Mesenchymal stem cell (in vitro differentiated cells and primary cell): ENCODE measurements around the gene SLC4A7.
"Not testable (repeated sequence)": the region's sequence is repeated elsewhere in the genome, so short reads cannot be mapped to it uniquely, and the experiment has no call there.

ENCODE experiments used
- DNase-seq: peaks from one replicate; pipeline ENCODE4 v3.0.0-alpha.2; 2013
- H2AFZ ChIP-seq: one replicate; pipeline ENCODE4 v1.6.1; 2013; ENCODE audit warnings: low read depth, mild to moderate bottlenecking, control low read depth, inconsistent platforms, low read length, moderate library complexity
- H2AK5ac ChIP-seq: 2 replicates; pipeline ENCODE4 v1.6.1; 2013; ENCODE audit warnings: low read length, moderate library complexity, mild to moderate bottlenecking, inconsistent platforms; ENCODE audit not compliant: severe bottlenecking
- H2BK120ac ChIP-seq: one replicate; pipeline ENCODE4 v1.6.1; 2013; ENCODE audit warnings: low read depth, mild to moderate bottlenecking, inconsistent platforms, low read length, moderate library complexity
- H2BK12ac ChIP-seq, 2 experiments: one replicate each; pipeline ENCODE4 v1.6.1; 2013; ENCODE audit warnings: inconsistent platforms in 2 of 2, low read length in 2 of 2, mild to moderate bottlenecking in 2 of 2, moderate library complexity in 2 of 2, control low read depth in 1 of 2
- H2BK15ac ChIP-seq: one replicate; pipeline ENCODE4 v1.6.1; 2013; ENCODE audit warnings: mild to moderate bottlenecking, low read depth, inconsistent platforms; ENCODE audit not compliant: poor library complexity, severe bottlenecking
- H2BK5ac ChIP-seq: 2 replicates; pipeline ENCODE4 v1.6.1; 2013; ENCODE audit warnings: low read depth, mild to moderate bottlenecking, low read length, control low read depth, inconsistent platforms; ENCODE audit not compliant: poor library complexity, severe bottlenecking
- H3K14ac ChIP-seq, 2 experiments: one replicate each; pipeline ENCODE4 v1.6.1; 2013; ENCODE audit warnings: inconsistent platforms in 2 of 2, low read length in 2 of 2, control low read depth in 1 of 2, mild to moderate bottlenecking in 1 of 2, moderate library complexity in 1 of 2
- H3K18ac ChIP-seq, 2 experiments: one replicate each; pipeline ENCODE4 v1.6.1; 2013; ENCODE audit warnings: inconsistent platforms in 2 of 2, low read length in 2 of 2, control low read depth in 1 of 2, low read depth in 1 of 2, mild to moderate bottlenecking in 1 of 2
- H3K23ac ChIP-seq, 2 experiments: one replicate each; pipeline ENCODE4 v1.6.1; 2013; ENCODE audit warnings: inconsistent platforms in 2 of 2, low read length in 2 of 2, mild to moderate bottlenecking in 2 of 2, moderate library complexity in 2 of 2, control low read depth in 1 of 2
- H3K27ac ChIP-seq: 2 replicates; pipeline ENCODE4 v1.5.1; 2013; ENCODE audit warnings: mild to moderate bottlenecking, moderate library complexity, low read length, control low read depth, inconsistent platforms; ENCODE audit not compliant: poor library complexity, severe bottlenecking
- H3K27me3 ChIP-seq, 2 experiments: 2 replicates each; pipeline versions ENCODE4 v1.6.1 to v1.7.0; 2013; ENCODE audit warnings: low read length in 2 of 2, mild to moderate bottlenecking in 2 of 2, moderate library complexity in 2 of 2, control low read depth in 1 of 2, inconsistent platforms in 1 of 2; ENCODE audit not compliant: control insufficient read depth in 1 of 2, insufficient read depth in 1 of 2
- H3K36me3 ChIP-seq, 2 experiments: 2 replicates each; pipeline versions ENCODE4 v1.6.1 to v1.7.0; 2013; ENCODE audit warnings: low read length in 2 of 2, control low read depth in 1 of 2, inconsistent platforms in 1 of 2, low read depth in 1 of 2, mild to moderate bottlenecking in 1 of 2; ENCODE audit not compliant: insufficient read depth in 2 of 2, control insufficient read depth in 1 of 2
- H3K4ac ChIP-seq, 2 experiments: one replicate each; pipeline ENCODE4 v1.6.1; 2013; ENCODE audit warnings: inconsistent platforms in 2 of 2, low read length in 2 of 2, mild to moderate bottlenecking in 2 of 2, moderate library complexity in 2 of 2, control low read depth in 1 of 2, low read depth in 1 of 2
- H3K4me1 ChIP-seq: 2 replicates; pipeline ENCODE4 v1.6.1; 2013; ENCODE audit warnings: low read depth, low read length, control low read depth; ENCODE audit not compliant: control insufficient read depth, insufficient read depth
- H3K4me2 ChIP-seq: 2 replicates; pipeline ENCODE4 v1.6.1; 2013; ENCODE audit warnings: low read length, mild to moderate bottlenecking, inconsistent platforms; ENCODE audit not compliant: poor library complexity, severe bottlenecking
- H3K4me3 ChIP-seq, 2 experiments: 2 replicates each; pipeline versions ENCODE4 v1.5.1 to v1.7.0; 2013; ENCODE audit warnings: low read length in 2 of 2, mild to moderate bottlenecking in 2 of 2, control low read depth in 1 of 2, low read depth in 1 of 2; ENCODE audit not compliant: insufficient read depth in 1 of 2
- H3K79me1 ChIP-seq: replicated peaks from 2 replicates; pipeline ENCODE4 v1.6.1; 2013; ENCODE audit warnings: mild to moderate bottlenecking, control low read depth, low read length, inconsistent platforms; ENCODE audit not compliant: poor library complexity, severe bottlenecking
- H3K9ac ChIP-seq: 2 replicates; pipeline ENCODE4 v1.7.0; 2013; ENCODE audit warnings: mild to moderate bottlenecking, low read length, moderate library complexity
- H3K9me3 ChIP-seq: 2 replicates; pipeline ENCODE4 v1.7.0; 2013; ENCODE audit warnings: mild to moderate bottlenecking, low read length; ENCODE audit not compliant: control insufficient read depth
- H4K8ac ChIP-seq: one replicate; pipeline ENCODE4 v1.6.1; 2013; ENCODE audit warnings: inconsistent platforms, mild to moderate bottlenecking, low read length, moderate library complexity
- H4K91ac ChIP-seq: one replicate; pipeline ENCODE4 v1.6.1; 2013; ENCODE audit warnings: mild to moderate bottlenecking, low read length, inconsistent platforms
- WGBS: methylation state at CpG from one replicate; pipeline ENCODE4 v1.1.7; 2013; ENCODE audit warnings: mixed read lengths; 5-methylcytosine and 5-hydroxymethylcytosine counted together

SLC4A7 gene

DNA sequence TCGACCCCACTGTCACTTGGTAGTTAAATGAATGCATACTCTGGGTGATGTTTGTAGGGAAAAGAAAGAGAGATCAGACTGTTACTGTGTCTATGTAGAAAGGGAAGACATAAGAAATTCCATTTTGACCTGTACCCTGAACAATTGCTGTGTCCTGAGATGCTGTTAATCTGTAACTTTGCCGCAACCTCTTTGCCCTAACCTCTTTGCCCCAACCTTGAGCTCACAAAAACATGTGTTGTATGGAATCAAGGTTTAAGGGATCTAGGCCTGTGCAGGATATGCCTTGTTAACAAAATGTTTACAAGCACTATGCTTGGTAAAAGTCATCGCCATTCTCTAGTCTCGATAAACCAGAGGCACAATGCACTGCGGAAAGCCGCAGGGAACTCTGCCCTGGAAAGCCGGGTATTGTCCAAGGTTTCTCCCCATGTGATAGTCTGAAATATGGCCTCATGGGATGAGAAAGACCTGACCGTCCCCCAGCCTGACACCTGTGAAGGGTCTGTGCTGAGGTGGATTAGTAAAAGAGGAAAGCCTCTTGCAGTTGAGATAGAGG lies 47.1 kb upstream of the SLC4A7 start:
- not testable (repeated sequence) for H3K79me1 ChIP-seq, H4K8ac ChIP-seq, H3K18ac ChIP-seq, H3K36me3 ChIP-seq, DNase-seq, H2BK5ac ChIP-seq, H3K4me2 ChIP-seq, H3K27me3 ChIP-seq, H2BK120ac ChIP-seq, H3K9me3 ChIP-seq, H2AFZ ChIP-seq, H3K9ac ChIP-seq, H2BK15ac ChIP-seq, H3K23ac ChIP-seq, H4K91ac ChIP-seq, H3K4me3 ChIP-seq, H3K14ac ChIP-seq, H3K4me1 ChIP-seq, H3K4ac ChIP-seq, H3K27ac ChIP-seq, H2BK12ac ChIP-seq
- H2AK5ac ChIP-seq = peak overlapping the region; percentile 43
- WGBS = 99% methylated on average over 7 of the region's 8 CpGs

- Histone ChIP-seq H3K9ac (no peak overlapping the region), H3K4me2 (no peak overlapping the region), H3K4me3 (no peak overlapping the region), H3K27me3 (no peaks in the 10 kb centered on the region), H3K4me1 (peaks cover 6% of the 10 kb centered on the region), H2BK15ac (no peak overlapping the region), H3K27ac (no peak overlapping the region), H3K14ac (no peak overlapping the region), H3K36me3 (no peaks in the 10 kb centered on the region), H2BK12ac (no peak overlapping the region), H2BK120ac (no peak overlapping the region), H4K8ac (no peak overlapping the region), H3K9me3 (no peaks in the 10 kb centered on the region), H2AK5ac (no peak overlapping the region), H2BK5ac (no peak overlapping the region), H3K4ac (no peak overlapping the region), H3K18ac (no peak overlapping the region), H2AFZ (no peak overlapping the region), H3K79me1 (no peaks in the 10 kb centered on the region), H3K23ac (no peak overlapping the region), H4K91ac (no peak overlapping the region)
- DNase-seq = no peak
Observed at GRCh38 chr3:27528791-27529190, 44.6 kb upstream of the SLC4A7 start.

- no peak overlapping the region for H3K4me2 ChIP-seq
Observed at GRCh38 chr3:27526614-27527315, 42.6 kb upstream of the SLC4A7 start.

DNA sequence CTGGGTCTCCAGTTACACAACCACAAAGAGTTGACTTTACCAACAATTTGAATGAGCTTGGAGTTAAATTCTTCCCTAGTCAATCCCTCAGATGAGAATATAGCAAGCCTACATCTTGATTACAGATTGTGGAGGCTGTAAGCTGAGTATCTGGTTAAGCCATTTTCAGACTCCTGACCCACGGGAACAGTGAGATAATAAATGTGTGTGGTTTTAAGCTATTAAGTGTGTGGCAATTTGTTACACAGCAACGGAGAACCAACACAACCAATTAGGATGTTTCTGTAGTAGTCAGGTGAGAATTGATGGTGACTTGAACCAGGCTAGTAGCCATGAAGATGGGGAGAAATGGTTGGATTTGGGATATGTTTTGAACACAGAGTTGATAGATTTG lies 37.7 kb upstream of the SLC4A7 start:
- Histone ChIP-seq H3K4me3 (no peak overlapping the region), H3K9me3 (no peaks in the 10 kb centered on the region), H3K9ac (peak overlapping the region; percentile 20), H3K4me1 (peaks cover 1% of the 10 kb centered on the region), H3K18ac (peak overlapping the region in 1 of 2 experiments; percentile 62), H3K4me2 (no peak overlapping the region), H2BK120ac (no peak overlapping the region), H4K8ac (no peak overlapping the region), H3K27me3 (no peaks in the 10 kb centered on the region), H2BK5ac (no peak overlapping the region), H2BK12ac (peak overlapping the region in 1 of 2 experiments; percentile 54), H3K36me3 (no peaks in the 10 kb centered on the region), H2BK15ac (no peak overlapping the region), H3K79me1 (no peaks in the 10 kb centered on the region), H3K27ac (no peak overlapping the region), H3K4ac (no peak overlapping the region), H4K91ac (no peak overlapping the region), H2AFZ (no peak overlapping the region), H3K14ac (no peak overlapping the region), H3K23ac (no peak overlapping the region), H2AK5ac (no peak overlapping the region)
- DNase-seq = no peak
- 76% methylated on average over 2 of the region's 2 CpGs for WGBS

More at GRCh38 chr3:27526614-27527315, 42.6 kb upstream of the SLC4A7 start:
- Histone ChIP-seq H4K91ac (no peak overlapping the region), H4K8ac (no peak overlapping the region), H2BK15ac (no peak overlapping the region), H3K14ac (no peak overlapping the region), H3K4ac (no peak overlapping the region), H2AK5ac (no peak overlapping the region), H3K9ac (no peak overlapping the region), H3K27ac (no peak overlapping the region), H3K9me3 (no peaks in the 10 kb centered on the region), H3K23ac (no peak overlapping the region), H3K36me3 (no peaks in the 10 kb centered on the region), H3K4me1 (peaks cover 1% of the 10 kb centered on the region), H2BK12ac (no peak overlapping the region), H3K27me3 (no peaks in the 10 kb centered on the region), H2BK120ac (no peak overlapping the region), H3K18ac (no peak overlapping the region), H3K79me1 (no peaks in the 10 kb centered on the region), H2BK5ac (no peak overlapping the region), H3K4me3 (no peak overlapping the region), H2AFZ (no peak overlapping the region)
- no peak for DNase-seq
- WGBS = 90% methylated on average over 4 of the region's 6 CpGs
